ENCODE results near the gene MAPKBP1.

The MAPKBP1 gene

DNA sequence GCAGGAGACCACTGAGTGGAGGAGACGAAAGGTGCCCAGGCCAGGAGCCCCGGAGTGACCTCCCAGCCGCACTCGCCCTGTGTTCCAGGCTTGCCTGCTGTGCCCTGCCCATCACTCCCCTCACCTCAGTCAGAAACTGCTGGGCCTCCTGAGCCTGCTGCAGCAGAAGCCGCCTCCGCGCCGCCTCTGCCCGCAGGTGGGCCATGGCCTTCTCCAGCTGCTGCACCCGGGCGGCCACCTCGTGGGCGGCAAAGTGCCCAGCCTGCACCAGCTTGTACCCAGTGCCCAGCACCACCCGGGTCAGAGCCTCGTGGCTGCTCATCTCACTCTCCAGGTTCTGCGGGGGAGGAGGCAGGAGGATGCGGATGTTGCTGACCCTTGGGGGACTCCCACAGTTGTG lies 82.0 kb downstream of the MAPKBP1 start:
- H3K9ac ChIP-seq, result no peak overlapping the region
- no peak overlapping the region for H2AFZ ChIP-seq
- no peaks in the 10 kb centered on the region for H3K27me3 ChIP-seq (ENCODE audit: control insufficient read depth, insufficient read depth, low read length)
- H3K36me3 ChIP-seq (ENCODE audit: control insufficient read depth, insufficient read depth, low read length), result no peaks in the 10 kb centered on the region
- no peaks in the 10 kb centered on the region for H3K79me2 ChIP-seq
- H3K4me1 ChIP-seq, result no peaks in the 10 kb centered on the region
- H3K9me3 ChIP-seq (ENCODE audit: control insufficient read depth, low read length), result no peaks in the 10 kb centered on the region
- TF ChIP-seq, protein P1, sequence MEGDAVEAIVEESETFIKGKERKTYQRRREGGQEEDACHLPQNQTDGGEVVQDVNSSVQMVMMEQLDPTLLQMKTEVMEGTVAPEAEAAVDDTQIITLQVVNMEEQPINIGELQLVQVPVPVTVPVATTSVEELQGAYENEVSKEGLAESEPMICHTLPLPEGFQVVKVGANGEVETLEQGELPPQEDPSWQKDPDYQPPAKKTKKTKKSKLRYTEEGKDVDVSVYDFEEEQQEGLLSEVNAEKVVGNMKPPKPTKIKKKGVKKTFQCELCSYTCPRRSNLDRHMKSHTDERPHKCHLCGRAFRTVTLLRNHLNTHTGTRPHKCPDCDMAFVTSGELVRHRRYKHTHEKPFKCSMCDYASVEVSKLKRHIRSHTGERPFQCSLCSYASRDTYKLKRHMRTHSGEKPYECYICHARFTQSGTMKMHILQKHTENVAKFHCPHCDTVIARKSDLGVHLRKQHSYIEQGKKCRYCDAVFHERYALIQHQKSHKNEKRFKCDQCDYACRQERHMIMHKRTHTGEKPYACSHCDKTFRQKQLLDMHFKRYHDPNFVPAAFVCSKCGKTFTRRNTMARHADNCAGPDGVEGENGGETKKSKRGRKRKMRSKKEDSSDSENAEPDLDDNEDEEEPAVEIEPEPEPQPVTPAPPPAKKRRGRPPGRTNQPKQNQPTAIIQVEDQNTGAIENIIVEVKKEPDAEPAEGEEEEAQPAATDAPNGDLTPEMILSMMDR (IDR thresholded peaks at IDR 0.05), result no peak
- H3K4me2 ChIP-seq (ENCODE audit: low read length), result no peak overlapping the region
- H3K27ac ChIP-seq, result no peak overlapping the region
- H3K4me3 ChIP-seq (ENCODE audit: low read depth, low read length), result no peak overlapping the region

DNA sequence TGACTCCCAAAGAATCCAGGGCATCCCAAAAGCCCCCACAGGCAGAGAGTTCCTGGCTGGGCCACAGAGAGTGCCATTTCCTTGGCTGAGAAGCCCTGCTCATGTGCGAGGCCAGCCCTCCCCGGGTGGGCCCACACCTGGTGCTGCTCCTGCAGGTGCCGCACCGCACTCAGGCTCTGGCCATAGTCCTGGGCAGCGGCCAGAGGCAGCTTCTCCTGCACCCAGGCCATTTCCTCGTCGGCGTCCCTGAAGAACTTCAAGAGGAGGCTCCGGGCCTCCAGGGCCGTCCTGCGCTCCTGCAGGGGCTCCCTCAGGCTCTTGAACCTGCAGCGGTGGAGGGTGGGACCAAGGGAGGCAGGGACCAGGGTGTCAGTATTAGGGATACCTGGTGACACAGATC lies 82.4 kb downstream of the MAPKBP1 start:
- H3K27ac ChIP-seq, result no peak overlapping the region
- no peaks in the 10 kb centered on the region for H3K27me3 ChIP-seq (ENCODE audit: control insufficient read depth, insufficient read depth, low read length)
- no peaks in the 10 kb centered on the region for H3K4me1 ChIP-seq

DNA sequence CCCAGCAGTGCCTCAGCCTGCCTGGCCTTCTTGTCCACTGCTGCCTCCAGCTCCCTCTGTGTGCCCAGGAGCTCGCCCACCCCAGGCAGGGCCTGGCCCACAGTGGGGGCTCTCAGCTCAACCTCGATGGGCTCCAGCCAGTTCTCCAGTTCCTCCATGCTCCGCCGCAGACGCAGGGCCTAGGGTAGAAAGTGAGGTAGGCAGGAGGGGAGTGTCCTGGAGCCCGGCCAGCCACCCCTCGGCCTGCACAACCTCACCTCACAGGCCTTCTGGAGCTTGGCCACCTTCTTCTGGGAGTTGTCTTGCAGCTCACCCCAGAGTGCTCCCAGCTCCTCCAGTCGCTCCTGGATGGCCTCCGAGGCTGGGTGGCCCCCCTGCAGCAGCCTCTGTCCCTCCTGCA lies 83.0 kb downstream of the MAPKBP1 start:
- no peaks in the 10 kb centered on the region for H3K9me3 ChIP-seq (ENCODE audit: control insufficient read depth, low read length)
- H3K27me3 ChIP-seq (ENCODE audit: control insufficient read depth, insufficient read depth, low read length), result no peaks in the 10 kb centered on the region
- H3K4me1 ChIP-seq, result no peaks in the 10 kb centered on the region
- no peaks in the 10 kb centered on the region for H3K36me3 ChIP-seq (ENCODE audit: control insufficient read depth, insufficient read depth, low read length)
- no peaks in the 10 kb centered on the region for H3K79me2 ChIP-seq
- no peak overlapping the region for H3K4me3 ChIP-seq (ENCODE audit: low read depth, low read length)
- no peak overlapping the region for H3K4me2 ChIP-seq (ENCODE audit: low read length)
- H3K9ac ChIP-seq, result no peak overlapping the region
- H2AFZ ChIP-seq, result no peak overlapping the region
- TF ChIP-seq, protein P1 (IDR thresholded peaks at IDR 0.05), result no peak
- no peak overlapping the region for H3K27ac ChIP-seq

More for the DNA sequence above, 82.4 kb downstream of the MAPKBP1 start:
- Histone ChIP-seq H3K9me3 (ENCODE audit: control insufficient read depth, low read length) (no peaks in the 10 kb centered on the region), H3K36me3 (ENCODE audit: control insufficient read depth, insufficient read depth, low read length) (no peaks in the 10 kb centered on the region), H2AFZ (no peak overlapping the region), H3K9ac (no peak overlapping the region), H3K79me2 (no peaks in the 10 kb centered on the region), H3K4me2 (ENCODE audit: low read length) (no peak overlapping the region), H3K4me3 (ENCODE audit: low read depth, low read length) (no peak overlapping the region)
- TF ChIP-seq, protein P1 (IDR thresholded peaks at IDR 0.05), result no peak

DNA sequence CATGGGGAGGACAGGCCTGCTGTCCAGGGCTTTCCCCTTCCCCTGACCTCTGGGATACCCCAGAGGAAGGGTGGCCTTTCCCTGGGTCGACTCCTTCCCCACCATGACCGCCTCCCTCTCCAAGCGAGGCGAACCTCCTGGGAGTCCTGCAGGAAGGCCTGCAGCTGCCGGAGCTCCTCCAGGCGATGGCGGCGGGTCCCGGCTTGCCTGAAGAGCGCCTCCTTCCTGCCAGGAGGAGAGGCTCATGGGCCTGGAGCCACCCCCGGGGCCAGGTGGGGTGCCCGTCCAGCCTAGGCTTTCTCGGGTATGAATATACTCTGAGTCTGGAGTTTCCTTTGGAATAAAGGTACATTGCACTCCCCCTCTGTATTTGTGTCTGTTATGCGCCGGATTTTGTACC lies 84.5 kb downstream of the MAPKBP1 start:
- Histone ChIP-seq H3K27ac (no peak overlapping the region), H2AFZ (no peak overlapping the region), H3K9ac (no peak overlapping the region), H3K9me3 (ENCODE audit: control insufficient read depth, low read length) (no peaks in the 10 kb centered on the region), H3K79me2 (no peaks in the 10 kb centered on the region), H3K4me1 (no peaks in the 10 kb centered on the region), H3K4me2 (ENCODE audit: low read length) (no peak overlapping the region), H3K27me3 (ENCODE audit: control insufficient read depth, insufficient read depth, low read length) (no peaks in the 10 kb centered on the region), H3K4me3 (ENCODE audit: low read depth, low read length) (no peak overlapping the region), H3K36me3 (ENCODE audit: control insufficient read depth, insufficient read depth, low read length) (no peaks in the 10 kb centered on the region)
- TF ChIP-seq, protein P1 (IDR thresholded peaks at IDR 0.05), result no peak

DNA sequence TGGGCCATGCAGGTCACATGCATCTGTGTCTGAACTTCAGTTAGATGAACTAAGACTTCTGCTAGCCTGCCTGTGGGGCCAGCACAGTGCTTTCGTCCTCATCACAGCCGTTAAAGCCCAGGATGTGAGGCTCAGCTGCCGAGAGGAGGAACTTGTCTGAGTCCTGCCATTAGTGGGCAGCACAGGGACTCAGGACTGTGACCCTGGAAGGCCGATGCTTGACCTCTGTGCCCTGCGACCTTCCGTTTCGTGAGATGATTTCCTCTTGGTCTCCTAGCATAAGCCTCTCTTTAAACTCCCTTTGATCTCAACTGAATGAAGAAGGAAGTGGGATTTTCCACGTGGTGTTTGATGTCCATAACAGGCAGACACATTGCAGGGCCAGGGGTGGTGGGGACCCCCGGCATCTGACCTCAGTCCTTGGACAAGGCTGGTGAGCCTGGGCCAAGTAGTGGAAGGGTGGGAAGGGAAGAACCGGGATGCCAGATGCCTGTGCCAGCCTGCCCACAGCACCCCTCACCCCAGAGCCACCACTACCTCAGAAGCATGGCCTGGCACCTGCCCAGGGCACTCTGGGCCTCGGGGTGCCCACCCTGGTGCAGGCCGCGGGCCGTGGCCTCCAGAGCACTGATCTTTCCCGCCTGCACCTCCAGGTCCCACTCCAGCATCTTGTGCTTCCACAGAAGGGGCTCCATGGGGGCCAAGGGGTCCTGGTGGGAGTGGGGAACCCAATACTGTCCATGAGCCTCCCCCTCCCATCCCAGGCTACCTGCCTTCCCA lies 86.0 kb downstream of the MAPKBP1 start:
- Histone ChIP-seq H3K27me3 (ENCODE audit: control insufficient read depth, insufficient read depth, low read length) (no peaks in the 10 kb centered on the region), H3K79me2 (no peaks in the 10 kb centered on the region), H2AFZ (no peak overlapping the region), H3K36me3 (ENCODE audit: control insufficient read depth, insufficient read depth, low read length) (no peaks in the 10 kb centered on the region), H3K9me3 (ENCODE audit: control insufficient read depth, low read length) (no peaks in the 10 kb centered on the region), H3K9ac (no peak overlapping the region), H3K27ac (no peak overlapping the region), H3K4me1 (no peaks in the 10 kb centered on the region), H3K4me2 (ENCODE audit: low read length) (no peak overlapping the region), H3K4me3 (ENCODE audit: low read depth, low read length) (no peak overlapping the region)
- TF ChIP-seq, protein P1 (IDR thresholded peaks at IDR 0.05), result no peak

Data from parathyroid adenoma (tissue), 2 donors.